ENCODE results near the gene POLE3. TPM values are rescaled to one million over a fixed set of nuclear protein-coding genes. Genes with fewer than 3 reads are reported as not detected.

Gene POLE3, protein sequence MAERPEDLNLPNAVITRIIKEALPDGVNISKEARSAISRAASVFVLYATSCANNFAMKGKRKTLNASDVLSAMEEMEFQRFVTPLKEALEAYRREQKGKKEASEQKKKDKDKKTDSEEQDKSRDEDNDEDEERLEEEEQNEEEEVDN
- 27.5 and 64.3 TPM in 2 replicates for total RNA-seq

DNA sequence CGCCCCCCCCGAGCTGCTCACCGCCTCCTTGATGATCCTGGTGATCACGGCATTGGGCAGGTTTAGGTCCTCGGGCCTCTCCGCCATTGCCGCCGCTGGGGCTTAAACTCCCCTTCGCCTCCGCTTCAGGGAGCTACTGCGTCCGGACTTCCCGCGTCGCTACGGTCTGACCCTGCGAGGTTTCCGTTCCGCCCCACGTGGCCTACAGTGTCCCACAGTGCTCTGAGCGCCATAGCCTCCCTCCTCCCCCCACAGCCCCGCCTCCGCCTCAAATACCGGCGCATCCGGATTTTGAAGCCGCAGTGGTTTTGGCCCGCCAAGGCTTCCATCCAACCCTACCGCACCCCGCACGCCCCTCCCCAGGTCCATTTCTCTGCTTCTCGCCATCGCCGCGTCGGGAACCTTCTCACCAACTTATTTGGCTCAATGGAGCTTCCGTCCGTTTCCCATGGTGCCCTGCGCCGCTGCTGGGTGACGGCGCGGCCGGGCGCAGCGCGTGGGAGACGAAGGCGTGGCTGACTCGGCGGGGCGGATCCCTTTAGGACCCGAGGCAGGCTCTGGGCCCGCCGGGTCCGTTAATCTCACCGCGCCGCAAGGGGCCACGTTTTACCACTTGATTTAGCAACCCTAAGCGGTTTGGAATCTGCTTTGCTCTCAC lies at the start of gene POLE3, which contains the start of gene C9orf43:
POLE3 (minus strand) TSS at position 469 of the 658 bp plus-strand sequence; CDS start at position 87, 382 bp downstream.
C9orf43 (plus strand) TSS at position 541 of the 658 bp plus-strand sequence. CDS start 2,747 bp downstream, outside the sequence.

GRCh38 chr9:113401027-113401792 lies 9.3 kb downstream of the POLE3 start, which contains the start of gene ALAD:
TSS of gene ALAD (minus strand) at chr9:113401284. CDS start at chr9:113393559, 7,725 bp downstream.

GRCh38 chr9:113376634-113377567 lies 33.6 kb downstream of the POLE3 start, which contains the start of gene HDHD3:
TSS of gene HDHD3 (minus strand) at chr9:113376986. CDS start at chr9:113374354, 2,632 bp downstream.

Other genes with a start within 250 kb of the POLE3 start
- 17.5 and 27.3 TPM in 2 replicates for gene FKBP15, start 189.4 kb downstream of the POLE3 start, total RNA-seq
- gene SLC31A1, start 189.1 kb downstream of the POLE3 start, total RNA-seq, result 27.8 and 37.9 TPM in 2 replicates
- gene CDC26, start 135.1 kb downstream of the POLE3 start, total RNA-seq, result 40.1 and 53.2 TPM in 2 replicates
- gene PRPF4, start 135.0 kb downstream of the POLE3 start, total RNA-seq, result 23.9 and 46.6 TPM in 2 replicates
- gene RNF183, start 107.3 kb downstream of the POLE3 start, total RNA-seq, result 0.37 TPM in 1 of 2 replicates, not detected in the other
- gene WDR31, start 70.4 kb downstream of the POLE3 start, total RNA-seq, result 1.3 and 2.7 TPM in 2 replicates
- not detected in 2 replicates for gene BSPRY, start 61.1 kb downstream of the POLE3 start, total RNA-seq
- gene HDHD3, start 33.7 kb downstream of the POLE3 start, total RNA-seq, result 10.6 and 15.5 TPM in 2 replicates
- 17.7 and 24.2 TPM in 2 replicates for gene ALAD, start 9.4 kb downstream of the POLE3 start, total RNA-seq
- 0.25 and 0.77 TPM in 2 replicates for gene C9orf43, start 72 bp upstream of the POLE3 start, total RNA-seq
- 44.2 and 46.5 TPM in 2 replicates for gene RGS3, start 53.1 kb upstream of the POLE3 start, total RNA-seq

Data from uterine smooth muscle cell (primary cell).